RWPE2 (cell line): ENCODE measurements around the gene IQCE.

Experiments
- ATAC-seq: fragments of 200-7000 bp; cut with Tn5 transposase; 3 replicates; pipeline ENCODE4 v1.9.1; 2021; ENCODE audit warnings: low read depth
- DNase-seq: peaks from one replicate; pipeline ENCODE4 v3.0.0-alpha.2; 2020; ENCODE audit warnings: low spot score
- H3K27ac ChIP-seq: fragments of 450-650 bp; 2 replicates; pipeline ENCODE4 v1.5.1; 2017; ENCODE audit warnings: mild to moderate bottlenecking; ENCODE audit not compliant: poor library complexity, severe bottlenecking
- H3K27me3 ChIP-seq: fragments of 250-450 bp; sonication (Bioruptor Pico); 2 replicates; pipeline ENCODE4 v1.5.1; 2021; ENCODE audit warnings: mild to moderate bottlenecking, moderate library complexity; ENCODE audit not compliant: insufficient read depth, poor library complexity, severe bottlenecking
- H3K36me3 ChIP-seq: fragments of 250-450 bp; sonication (Bioruptor Pico); 2 replicates; pipeline ENCODE4 v1.5.1; 2020; ENCODE audit warnings: low read depth, mild to moderate bottlenecking, moderate library complexity
- H3K4me1 ChIP-seq: fragments of 250-450 bp; sonication (Bioruptor Pico); 2 replicates; pipeline ENCODE4 v1.5.1; 2021; ENCODE audit warnings: mild to moderate bottlenecking, moderate library complexity; ENCODE audit not compliant: insufficient read depth, poor library complexity, severe bottlenecking
- H3K4me3 ChIP-seq: fragments of 250-450 bp; sonication (Bioruptor Pico); 2 replicates; pipeline ENCODE4 v1.5.1; 2021; ENCODE audit warnings: mild to moderate bottlenecking, moderate library complexity; ENCODE audit not compliant: severe bottlenecking
- H3K9me3 ChIP-seq: fragments of 250-450 bp; sonication (Bioruptor Pico); 2 replicates; pipeline ENCODE4 v1.5.1; 2021; ENCODE audit warnings: mild to moderate bottlenecking, moderate library complexity; ENCODE audit not compliant: severe bottlenecking
- TF ChIP-seq, protein P1 (sequence below): fragments of 450-650 bp; IDR thresholded peaks from one replicate; pipeline ENCODE4 v1.5.1; 2017; ENCODE audit warnings: mild to moderate bottlenecking, moderate library complexity; ENCODE audit not compliant: poor library complexity, severe bottlenecking

IQCE gene

DNA sequence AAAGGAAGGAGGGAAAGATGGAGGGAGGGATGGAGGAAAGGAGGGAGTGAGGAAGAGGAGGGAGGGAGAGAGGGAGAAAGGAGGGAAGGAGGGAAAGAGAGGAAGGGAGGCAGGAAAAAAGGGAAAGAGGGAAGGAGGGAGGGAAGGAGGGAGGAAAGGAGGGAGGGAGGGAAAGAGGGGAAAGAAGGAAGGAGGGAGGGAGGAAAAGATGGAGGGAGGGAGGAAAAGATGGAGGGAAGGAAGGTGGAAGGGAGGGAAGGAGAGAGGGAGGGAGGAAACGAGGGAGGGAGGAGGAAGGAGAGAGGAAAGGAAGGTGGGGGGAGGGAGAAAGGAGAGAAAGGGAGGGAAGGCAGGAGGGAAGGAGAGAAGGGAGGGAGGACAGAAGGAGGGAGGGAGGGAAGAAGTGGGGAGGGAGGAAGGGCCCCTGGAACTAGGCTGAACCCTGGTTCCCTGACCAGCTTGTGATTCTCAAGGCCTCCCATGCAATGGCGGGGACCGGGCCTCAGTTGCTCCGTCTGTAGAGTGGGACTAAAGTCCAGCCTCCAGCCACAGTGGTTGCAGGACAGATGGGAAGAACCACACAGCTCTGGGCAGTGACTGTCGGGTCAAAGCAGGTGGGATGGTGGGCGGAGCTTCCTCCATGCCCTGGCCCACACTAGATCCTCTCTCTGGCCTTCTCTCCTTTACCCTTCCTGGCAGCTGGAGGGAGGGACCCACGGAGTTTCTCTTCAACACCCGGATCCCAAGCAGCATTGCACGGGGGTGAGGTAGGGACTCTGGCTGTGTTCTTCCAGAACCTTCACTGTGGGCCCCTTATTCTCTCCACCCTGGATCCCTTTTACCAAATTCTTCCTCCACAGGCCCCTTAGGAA lies 68.7 kb downstream of the IQCE start:
- H3K4me3 ChIP-seq = no peak overlapping the region
- no peaks in the 10 kb centered on the region for H3K9me3 ChIP-seq
- peaks cover 3% of the 10 kb centered on the region for H3K4me1 ChIP-seq
- ATAC-seq (no peak), DNase-seq (no peak)
- no peak overlapping the region for H3K27ac ChIP-seq
- no peaks in the 10 kb centered on the region for H3K27me3 ChIP-seq
- TF ChIP-seq, protein P1, sequence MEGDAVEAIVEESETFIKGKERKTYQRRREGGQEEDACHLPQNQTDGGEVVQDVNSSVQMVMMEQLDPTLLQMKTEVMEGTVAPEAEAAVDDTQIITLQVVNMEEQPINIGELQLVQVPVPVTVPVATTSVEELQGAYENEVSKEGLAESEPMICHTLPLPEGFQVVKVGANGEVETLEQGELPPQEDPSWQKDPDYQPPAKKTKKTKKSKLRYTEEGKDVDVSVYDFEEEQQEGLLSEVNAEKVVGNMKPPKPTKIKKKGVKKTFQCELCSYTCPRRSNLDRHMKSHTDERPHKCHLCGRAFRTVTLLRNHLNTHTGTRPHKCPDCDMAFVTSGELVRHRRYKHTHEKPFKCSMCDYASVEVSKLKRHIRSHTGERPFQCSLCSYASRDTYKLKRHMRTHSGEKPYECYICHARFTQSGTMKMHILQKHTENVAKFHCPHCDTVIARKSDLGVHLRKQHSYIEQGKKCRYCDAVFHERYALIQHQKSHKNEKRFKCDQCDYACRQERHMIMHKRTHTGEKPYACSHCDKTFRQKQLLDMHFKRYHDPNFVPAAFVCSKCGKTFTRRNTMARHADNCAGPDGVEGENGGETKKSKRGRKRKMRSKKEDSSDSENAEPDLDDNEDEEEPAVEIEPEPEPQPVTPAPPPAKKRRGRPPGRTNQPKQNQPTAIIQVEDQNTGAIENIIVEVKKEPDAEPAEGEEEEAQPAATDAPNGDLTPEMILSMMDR = no peak
- H3K36me3 ChIP-seq = no peaks in the 10 kb centered on the region

DNA sequence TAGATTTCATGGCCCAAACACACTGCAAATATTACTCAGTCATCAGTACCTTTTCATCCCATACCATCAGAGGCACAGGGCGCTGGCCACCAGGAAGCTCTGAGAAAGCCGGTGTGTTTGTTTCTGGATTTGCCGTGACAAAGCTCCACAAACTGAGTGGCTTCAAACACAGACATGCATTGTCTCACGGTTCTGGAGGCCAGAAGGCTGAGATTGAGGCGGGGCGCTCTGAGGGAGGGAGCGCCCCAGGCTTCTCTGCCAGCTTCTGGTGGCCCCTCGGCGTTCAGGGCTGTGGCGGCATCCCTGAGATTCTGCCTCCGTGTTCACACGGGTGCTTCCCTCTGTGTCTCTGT lies 69.3 kb downstream of the IQCE start:
- H3K4me3 ChIP-seq = no peak overlapping the region
- DNase-seq (no peak), ATAC-seq (no peak)
- H3K36me3 ChIP-seq = no peaks in the 10 kb centered on the region
- H3K27ac ChIP-seq = no peak overlapping the region
- TF ChIP-seq, protein P1 = no peak
- peaks cover 3% of the 10 kb centered on the region for H3K4me1 ChIP-seq
- no peaks in the 10 kb centered on the region for H3K27me3 ChIP-seq
- H3K9me3 ChIP-seq = no peaks in the 10 kb centered on the region

DNA sequence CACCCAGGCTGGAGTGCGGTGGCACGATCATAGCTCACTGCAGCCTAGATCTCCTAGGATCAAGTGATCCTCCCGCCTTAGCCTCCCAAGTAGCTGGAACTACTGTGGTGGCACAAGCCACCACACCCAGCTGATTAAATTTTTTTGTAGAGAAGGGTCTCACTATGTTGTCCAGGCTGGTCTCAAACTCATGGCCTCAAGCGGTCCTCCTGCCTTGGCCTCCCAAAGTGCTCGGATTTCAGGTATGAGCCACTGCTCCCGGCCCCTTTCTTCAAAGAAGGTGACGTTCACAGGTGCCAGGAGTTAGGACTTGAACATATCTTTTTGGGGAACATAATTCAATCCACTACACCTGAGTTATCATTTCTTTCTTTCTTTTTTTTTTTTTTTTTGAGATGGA lies 70.1 kb downstream of the IQCE start:
- peaks cover 7% of the 10 kb centered on the region for H3K4me1 ChIP-seq

DNA sequence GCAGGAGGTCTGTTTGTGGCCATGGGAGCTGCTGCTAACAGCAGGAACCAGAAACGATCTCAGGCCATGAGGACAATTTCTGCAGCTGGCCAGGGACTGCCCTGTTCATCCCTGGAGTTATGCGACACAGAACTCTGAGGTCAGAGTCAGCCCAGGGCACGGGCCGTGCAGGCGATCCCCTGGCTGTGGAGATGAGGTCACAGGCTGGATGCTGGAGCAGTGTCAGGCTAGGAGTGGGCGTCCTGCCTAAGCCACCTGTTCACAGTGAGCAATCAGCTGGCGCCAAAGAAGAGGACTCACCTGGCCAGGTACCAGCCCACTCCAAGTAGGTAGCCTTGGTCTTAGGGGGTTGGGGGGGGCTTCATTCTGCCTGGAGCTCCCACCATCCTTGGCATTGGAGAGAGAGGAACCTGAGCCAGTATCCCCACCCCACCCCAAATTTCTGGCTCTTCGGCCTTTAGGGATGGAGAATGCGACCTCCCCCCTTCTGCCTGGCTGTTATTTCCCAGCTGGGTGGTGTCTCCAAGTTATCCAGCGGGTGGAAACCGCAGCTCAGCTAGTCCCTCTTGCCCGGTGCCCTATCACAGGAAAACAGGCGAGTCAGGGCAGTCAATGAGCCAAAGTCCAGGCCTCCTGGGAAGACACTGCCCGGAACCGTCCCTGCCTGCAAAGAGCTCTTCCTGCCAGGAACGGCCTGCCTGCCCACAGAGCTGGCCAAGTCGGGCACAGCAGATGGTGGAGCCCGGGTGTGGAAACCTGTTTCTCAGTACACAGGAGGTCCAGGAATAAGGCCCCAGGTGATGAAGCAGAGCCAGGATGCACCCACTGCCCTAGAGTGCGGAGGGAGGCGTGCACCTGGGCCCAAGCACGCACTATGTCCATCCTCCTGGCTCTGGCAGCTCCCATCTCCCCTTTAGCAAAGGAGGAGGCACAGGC lies 71.2 kb downstream of the IQCE start:
- Histone ChIP-seq H3K4me1 (peaks cover 7% of the 10 kb centered on the region), H3K27me3 (no peaks in the 10 kb centered on the region), H3K36me3 (no peaks in the 10 kb centered on the region), H3K4me3 (no peak overlapping the region), H3K27ac (no peak overlapping the region), H3K9me3 (no peaks in the 10 kb centered on the region)
- DNase-seq (no peak), ATAC-seq (no peak)
- TF ChIP-seq, protein P1 = no peak

More for the DNA sequence above, 70.1 kb downstream of the IQCE start:
- Histone ChIP-seq H3K9me3 (no peaks in the 10 kb centered on the region), H3K27ac (no peak overlapping the region), H3K4me3 (no peak overlapping the region), H3K36me3 (no peaks in the 10 kb centered on the region), H3K27me3 (no peaks in the 10 kb centered on the region)
- ATAC-seq = no peak
- TF ChIP-seq, protein P1 = no peak
- no peak for DNase-seq
